Fibroblast of skin of right quadriceps (primary cell): ENCODE measurements around the gene IREB2.
"Not testable (repeated sequence)": the region's sequence is repeated elsewhere in the genome, so short reads cannot be mapped to it uniquely, and the experiment has no call there.

Source experiments
- DNase-seq: peaks from one replicate; pipeline ENCODE4 v3.0.0-alpha.2; 2013

IREB2 gene

GRCh38 chr15:78437762-78438618 lies at the start of gene IREB2:
Gene IREB2, plus strand, starts transcription at chr15:78438216. Its CDS starts 122 bp downstream, at chr15:78438338.
- peak; percentile 98 for DNase-seq

GRCh38 chr15:78388865-78389264 lies 49.2 kb upstream of the IREB2 start:
- DNase-seq = no peak

- DNase-seq = peak; percentile 42
Observed at GRCh38 chr15:78389322-78389721, 48.7 kb upstream of the IREB2 start.

GRCh38 chr15:78389738-78390137 lies 48.3 kb upstream of the IREB2 start:
- DNase-seq = no peak

GRCh38 chr15:78390242-78390641 lies 47.8 kb upstream of the IREB2 start:
- DNase-seq = no peak

- peak; percentile 52 for DNase-seq
Observed at GRCh38 chr15:78390826-78391225, 47.2 kb upstream of the IREB2 start.

GRCh38 chr15:78391781-78392180 lies 46.2 kb upstream of the IREB2 start:
- no peak for DNase-seq

- no peak for DNase-seq
Observed at GRCh38 chr15:78392430-78392829, 45.6 kb upstream of the IREB2 start.

- DNase-seq = no peak
Observed at GRCh38 chr15:78393137-78393536, 44.9 kb upstream of the IREB2 start.

- DNase-seq = no peak
Observed at GRCh38 chr15:78394026-78394425, 44.0 kb upstream of the IREB2 start.

- DNase-seq = peak; percentile 38
Observed at GRCh38 chr15:78394981-78395616, 42.9 kb upstream of the IREB2 start.

- no peak for DNase-seq
Observed at GRCh38 chr15:78396186-78396814, 41.7 kb upstream of the IREB2 start.

GRCh38 chr15:78396976-78397375 lies 41.0 kb upstream of the IREB2 start:
- no peak for DNase-seq

GRCh38 chr15:78397382-78397781 lies 40.6 kb upstream of the IREB2 start:
- no peak for DNase-seq

GRCh38 chr15:78398076-78398825 lies 39.8 kb upstream of the IREB2 start:
- DNase-seq = no peak

GRCh38 chr15:78399091-78399490 lies 38.9 kb upstream of the IREB2 start:
- no peak for DNase-seq

GRCh38 chr15:78402061-78402610 lies 35.9 kb upstream of the IREB2 start:
- DNase-seq = no peak

GRCh38 chr15:78404125-78404524 lies 33.9 kb upstream of the IREB2 start:
- no peak for DNase-seq

GRCh38 chr15:78404796-78405195 lies 33.2 kb upstream of the IREB2 start:
- DNase-seq = not testable (repeated sequence)

- no peak for DNase-seq
Observed at GRCh38 chr15:78405336-78405924, 32.6 kb upstream of the IREB2 start.

- DNase-seq = no peak
Observed at GRCh38 chr15:78406016-78406585, 31.9 kb upstream of the IREB2 start.
